ENCODE results near the gene PSME1. TPM values are rescaled to one million over a fixed set of nuclear protein-coding genes. Genes with fewer than 3 reads are reported as not detected.

The PSME1 gene
- total and polyA plus RNA-seq, 2 of the 13 experiments (the other 11 are each of a cell fraction or from before 2014, with no cell fraction given): 159 to 608 TPM

DNA sequence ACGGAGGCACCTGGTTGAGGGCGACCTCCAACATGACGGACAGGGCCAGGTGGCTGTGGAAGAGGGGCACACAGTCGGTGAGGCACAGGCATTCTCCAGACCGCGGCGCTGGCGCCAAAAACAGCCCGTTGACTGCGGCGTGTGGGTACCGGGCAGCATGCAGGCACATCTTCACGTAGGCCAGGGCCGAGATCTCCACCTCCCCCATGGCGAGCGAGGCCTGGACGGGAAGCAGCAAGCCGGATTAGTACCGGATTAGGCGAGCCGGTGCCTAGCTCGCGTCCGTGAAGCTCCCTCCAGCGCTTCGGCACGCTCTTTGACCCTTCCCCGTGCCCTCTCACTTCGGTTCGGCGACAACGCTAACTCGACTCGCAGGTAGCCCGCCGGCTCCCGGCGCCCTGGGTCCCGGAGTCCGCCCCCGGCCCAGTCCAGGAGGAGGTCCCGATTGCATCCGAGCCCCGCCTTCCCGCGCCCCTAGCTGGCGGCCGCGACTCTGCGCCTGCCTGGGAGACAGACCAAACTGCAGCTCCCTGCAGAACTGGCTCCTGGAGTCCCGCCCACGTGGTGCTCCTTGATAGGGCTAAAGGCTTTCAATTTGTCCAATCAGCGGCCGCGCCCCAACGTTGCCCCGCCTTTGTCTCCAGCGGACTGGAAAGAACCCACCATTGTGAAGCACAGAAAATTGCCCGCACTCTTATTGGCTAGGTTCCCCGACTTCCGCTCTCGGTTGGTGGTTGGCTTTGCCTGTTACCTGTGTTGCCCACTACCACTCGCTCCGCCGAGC is 5.3 kb downstream of the PSME1 start, which contains the start of gene EMC9 (continued):
- TF ChIP-seq SETDB1 (CRISPR knock-in tag; IDR thresholded peaks at IDR 0.05; ENCODE audit: borderline replicate concordance): no peak
- peak; percentile 70 for TF ChIP-seq KMT2A (CRISPR knock-in tag; IDR thresholded peaks at IDR 0.05)
- TF ChIP-seq AKAP8 (CRISPR knock-in tag; IDR thresholded peaks at IDR 0.05): peak; percentile 93
- TF ChIP-seq, protein P1, sequence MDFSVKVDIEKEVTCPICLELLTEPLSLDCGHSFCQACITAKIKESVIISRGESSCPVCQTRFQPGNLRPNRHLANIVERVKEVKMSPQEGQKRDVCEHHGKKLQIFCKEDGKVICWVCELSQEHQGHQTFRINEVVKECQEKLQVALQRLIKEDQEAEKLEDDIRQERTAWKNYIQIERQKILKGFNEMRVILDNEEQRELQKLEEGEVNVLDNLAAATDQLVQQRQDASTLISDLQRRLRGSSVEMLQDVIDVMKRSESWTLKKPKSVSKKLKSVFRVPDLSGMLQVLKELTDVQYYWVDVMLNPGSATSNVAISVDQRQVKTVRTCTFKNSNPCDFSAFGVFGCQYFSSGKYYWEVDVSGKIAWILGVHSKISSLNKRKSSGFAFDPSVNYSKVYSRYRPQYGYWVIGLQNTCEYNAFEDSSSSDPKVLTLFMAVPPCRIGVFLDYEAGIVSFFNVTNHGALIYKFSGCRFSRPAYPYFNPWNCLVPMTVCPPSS (IDR thresholded peaks at IDR 0.05): no peak
- TF ChIP-seq KDM5B (CRISPR knock-in tag; IDR thresholded peaks at IDR 0.05; ENCODE audit: borderline replicate concordance): peak; percentile 99
- TF ChIP-seq ZNF777 (CRISPR knock-in tag; IDR thresholded peaks at IDR 0.05): peak; percentile 76
- TF ChIP-seq SMAD1 (CRISPR knock-in tag; IDR thresholded peaks at IDR 0.05; ENCODE audit: borderline replicate concordance, low read depth): peak; percentile 71
- TF ChIP-seq SMARCE1 (IDR thresholded peaks at IDR 0.05; ENCODE audit: borderline replicate concordance): no peak
- TF ChIP-seq ISX (CRISPR knock-in tag; conservative IDR thresholded peaks at IDR 0.05): no peak
- TF ChIP-seq, protein P2, sequence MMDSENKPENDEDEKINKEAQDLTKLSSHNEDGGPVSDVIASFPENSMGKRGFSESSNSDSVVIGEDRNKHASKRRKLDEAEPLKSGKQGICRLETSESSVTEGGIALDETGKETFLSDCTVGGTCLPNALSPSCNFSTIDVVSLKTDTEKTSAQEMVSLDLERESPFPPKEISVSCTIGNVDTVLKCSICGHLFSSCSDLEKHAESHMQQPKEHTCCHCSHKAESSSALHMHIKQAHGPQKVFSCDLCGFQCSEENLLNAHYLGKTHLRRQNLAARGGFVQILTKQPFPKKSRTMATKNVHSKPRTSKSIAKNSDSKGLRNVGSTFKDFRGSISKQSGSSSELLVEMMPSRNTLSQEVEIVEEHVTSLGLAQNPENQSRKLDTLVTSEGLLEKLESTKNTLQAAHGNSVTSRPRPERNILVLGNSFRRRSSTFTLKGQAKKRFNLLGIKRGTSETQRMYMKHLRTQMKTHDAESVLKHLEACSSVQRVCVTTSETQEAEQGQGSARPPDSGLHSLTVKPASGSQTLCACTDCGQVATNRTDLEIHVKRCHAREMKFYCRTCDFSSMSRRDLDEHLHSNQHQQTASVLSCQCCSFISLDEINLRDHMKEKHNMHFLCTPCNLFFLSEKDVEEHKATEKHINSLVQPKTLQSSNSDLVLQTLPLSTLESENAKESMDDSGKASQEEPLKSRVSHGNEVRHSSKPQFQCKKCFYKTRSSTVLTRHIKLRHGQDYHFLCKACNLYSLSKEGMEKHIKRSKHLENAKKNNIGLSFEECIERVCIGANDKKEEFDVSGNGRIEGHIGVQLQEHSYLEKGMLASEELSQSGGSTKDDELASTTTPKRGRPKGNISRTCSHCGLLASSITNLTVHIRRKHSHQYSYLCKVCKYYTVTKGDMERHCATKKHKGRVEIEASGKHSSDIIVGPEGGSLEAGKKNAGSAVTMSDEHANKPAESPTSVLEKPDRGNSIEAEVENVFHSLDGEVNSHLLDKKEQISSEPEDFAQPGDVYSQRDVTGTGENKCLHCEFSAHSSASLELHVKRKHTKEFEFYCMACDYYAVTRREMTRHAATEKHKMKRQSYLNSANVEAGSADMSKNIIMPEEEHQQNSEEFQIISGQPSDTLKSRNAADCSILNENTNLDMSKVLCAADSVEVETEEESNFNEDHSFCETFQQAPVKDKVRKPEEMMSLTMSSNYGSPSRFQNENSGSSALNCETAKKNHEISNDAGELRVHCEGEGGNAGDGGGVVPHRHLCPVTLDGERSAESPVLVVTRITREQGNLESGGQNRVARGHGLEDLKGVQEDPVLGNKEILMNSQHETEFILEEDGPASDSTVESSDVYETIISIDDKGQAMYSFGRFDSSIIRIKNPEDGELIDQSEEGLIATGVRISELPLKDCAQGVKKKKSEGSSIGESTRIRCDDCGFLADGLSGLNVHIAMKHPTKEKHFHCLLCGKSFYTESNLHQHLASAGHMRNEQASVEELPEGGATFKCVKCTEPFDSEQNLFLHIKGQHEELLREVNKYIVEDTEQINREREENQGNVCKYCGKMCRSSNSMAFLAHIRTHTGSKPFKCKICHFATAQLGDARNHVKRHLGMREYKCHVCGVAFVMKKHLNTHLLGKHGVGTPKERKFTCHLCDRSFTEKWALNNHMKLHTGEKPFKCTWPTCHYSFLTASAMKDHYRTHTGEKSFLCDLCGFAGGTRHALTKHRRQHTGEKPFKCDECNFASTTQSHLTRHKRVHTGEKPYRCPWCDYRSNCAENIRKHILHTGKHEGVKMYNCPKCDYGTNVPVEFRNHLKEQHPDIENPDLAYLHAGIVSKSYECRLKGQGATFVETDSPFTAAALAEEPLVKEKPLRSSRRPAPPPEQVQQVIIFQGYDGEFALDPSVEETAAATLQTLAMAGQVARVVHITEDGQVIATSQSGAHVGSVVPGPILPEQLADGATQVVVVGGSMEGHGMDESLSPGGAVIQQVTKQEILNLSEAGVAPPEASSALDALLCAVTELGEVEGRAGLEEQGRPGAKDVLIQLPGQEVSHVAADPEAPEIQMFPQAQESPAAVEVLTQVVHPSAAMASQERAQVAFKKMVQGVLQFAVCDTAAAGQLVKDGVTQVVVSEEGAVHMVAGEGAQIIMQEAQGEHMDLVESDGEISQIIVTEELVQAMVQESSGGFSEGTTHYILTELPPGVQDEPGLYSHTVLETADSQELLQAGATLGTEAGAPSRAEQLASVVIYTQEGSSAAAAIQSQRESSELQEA (CRISPR knock-in tag; IDR thresholded peaks at IDR 0.05; ENCODE audit: not compliant biosample characterization): peak; percentile 97
- 0 out of 2 replicates have a peak, but pooled peaks have one; percentile 7 for TF ChIP-seq HMG20A (CRISPR knock-in tag; IDR thresholded peaks at IDR 0.05; ENCODE audit: borderline replicate concordance)
- TF ChIP-seq, protein P3, sequence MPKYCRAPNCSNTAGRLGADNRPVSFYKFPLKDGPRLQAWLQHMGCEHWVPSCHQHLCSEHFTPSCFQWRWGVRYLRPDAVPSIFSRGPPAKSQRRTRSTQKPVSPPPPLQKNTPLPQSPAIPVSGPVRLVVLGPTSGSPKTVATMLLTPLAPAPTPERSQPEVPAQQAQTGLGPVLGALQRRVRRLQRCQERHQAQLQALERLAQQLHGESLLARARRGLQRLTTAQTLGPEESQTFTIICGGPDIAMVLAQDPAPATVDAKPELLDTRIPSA (CRISPR knock-in tag; IDR thresholded peaks at IDR 0.05; ENCODE audit: borderline replicate concordance): no peak
- TF ChIP-seq, protein P4, sequence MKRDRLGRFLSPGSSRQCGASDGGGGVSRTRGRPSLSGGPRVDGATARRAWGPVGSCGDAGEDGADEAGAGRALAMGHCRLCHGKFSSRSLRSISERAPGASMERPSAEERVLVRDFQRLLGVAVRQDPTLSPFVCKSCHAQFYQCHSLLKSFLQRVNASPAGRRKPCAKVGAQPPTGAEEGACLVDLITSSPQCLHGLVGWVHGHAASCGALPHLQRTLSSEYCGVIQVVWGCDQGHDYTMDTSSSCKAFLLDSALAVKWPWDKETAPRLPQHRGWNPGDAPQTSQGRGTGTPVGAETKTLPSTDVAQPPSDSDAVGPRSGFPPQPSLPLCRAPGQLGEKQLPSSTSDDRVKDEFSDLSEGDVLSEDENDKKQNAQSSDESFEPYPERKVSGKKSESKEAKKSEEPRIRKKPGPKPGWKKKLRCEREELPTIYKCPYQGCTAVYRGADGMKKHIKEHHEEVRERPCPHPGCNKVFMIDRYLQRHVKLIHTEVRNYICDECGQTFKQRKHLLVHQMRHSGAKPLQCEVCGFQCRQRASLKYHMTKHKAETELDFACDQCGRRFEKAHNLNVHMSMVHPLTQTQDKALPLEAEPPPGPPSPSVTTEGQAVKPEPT (CRISPR knock-in tag; IDR thresholded peaks at IDR 0.05; ENCODE audit: low read depth): peak; percentile 64
- TF ChIP-seq, protein P5, sequence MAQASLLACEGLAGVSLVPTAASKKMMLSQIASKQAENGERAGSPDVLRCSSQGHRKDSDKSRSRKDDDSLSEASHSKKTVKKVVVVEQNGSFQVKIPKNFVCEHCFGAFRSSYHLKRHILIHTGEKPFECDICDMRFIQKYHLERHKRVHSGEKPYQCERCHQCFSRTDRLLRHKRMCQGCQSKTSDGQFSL (CRISPR knock-in tag; IDR thresholded peaks at IDR 0.05): peak; percentile 91
- TF ChIP-seq ZNF605 (CRISPR knock-in tag; IDR thresholded peaks at IDR 0.05): no peak

Data from HepG2 (cell line).